ENCODE measurements around the gene CALHM6.

DNA sequence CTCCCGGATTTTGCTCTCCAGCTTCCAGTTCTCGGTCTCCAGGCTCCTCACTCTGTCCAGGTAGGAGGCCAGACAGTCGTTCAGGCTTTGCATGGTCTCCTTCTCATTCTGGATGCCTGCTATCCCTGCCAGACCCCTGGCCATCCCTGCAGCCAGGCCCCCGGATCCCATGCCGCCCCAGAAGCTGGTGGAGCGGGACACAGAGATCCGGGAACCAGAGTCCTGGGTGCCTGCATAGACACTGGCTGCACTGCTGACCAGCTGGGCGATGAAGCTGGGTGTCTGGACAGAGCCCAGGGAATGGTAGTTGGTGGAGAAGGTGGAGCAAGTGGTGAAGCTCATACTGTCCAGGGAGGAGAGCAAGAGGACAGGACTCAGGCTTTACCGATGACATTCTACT lies 2.9 kb upstream of the CALHM6 start:
- TF ChIP-seq POLR2A (IDR thresholded peaks at IDR 0.05): no peak
- TF ChIP-seq, protein P1, sequence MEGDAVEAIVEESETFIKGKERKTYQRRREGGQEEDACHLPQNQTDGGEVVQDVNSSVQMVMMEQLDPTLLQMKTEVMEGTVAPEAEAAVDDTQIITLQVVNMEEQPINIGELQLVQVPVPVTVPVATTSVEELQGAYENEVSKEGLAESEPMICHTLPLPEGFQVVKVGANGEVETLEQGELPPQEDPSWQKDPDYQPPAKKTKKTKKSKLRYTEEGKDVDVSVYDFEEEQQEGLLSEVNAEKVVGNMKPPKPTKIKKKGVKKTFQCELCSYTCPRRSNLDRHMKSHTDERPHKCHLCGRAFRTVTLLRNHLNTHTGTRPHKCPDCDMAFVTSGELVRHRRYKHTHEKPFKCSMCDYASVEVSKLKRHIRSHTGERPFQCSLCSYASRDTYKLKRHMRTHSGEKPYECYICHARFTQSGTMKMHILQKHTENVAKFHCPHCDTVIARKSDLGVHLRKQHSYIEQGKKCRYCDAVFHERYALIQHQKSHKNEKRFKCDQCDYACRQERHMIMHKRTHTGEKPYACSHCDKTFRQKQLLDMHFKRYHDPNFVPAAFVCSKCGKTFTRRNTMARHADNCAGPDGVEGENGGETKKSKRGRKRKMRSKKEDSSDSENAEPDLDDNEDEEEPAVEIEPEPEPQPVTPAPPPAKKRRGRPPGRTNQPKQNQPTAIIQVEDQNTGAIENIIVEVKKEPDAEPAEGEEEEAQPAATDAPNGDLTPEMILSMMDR (IDR thresholded peaks at IDR 0.05): no peak
- no peak for TF ChIP-seq POLR2AphosphoS5 (IDR thresholded peaks at IDR 0.05)
- TF ChIP-seq EP300 (IDR thresholded peaks at IDR 0.05): no peak
